ENCODE measurements around the gene SLC26A11.
"Not testable (repeated sequence)": the region's sequence is repeated elsewhere in the genome, so short reads cannot be mapped to it uniquely, and the experiment has no call there.

The SLC26A11 gene

GRCh38 chr17:80196652-80197051 is 23.6 kb upstream of the SLC26A11 start:
- no peak for FAIRE-seq

- FAIRE-seq, result no peak
These were observed 22.0 kb upstream of the SLC26A11 start for GRCh38 chr17:80198144-80198661.

GRCh38 chr17:80199295-80199694 is 20.9 kb upstream of the SLC26A11 start:
- FAIRE-seq, result not testable (repeated sequence)

- no peak for FAIRE-seq
These were observed 18.8 kb upstream of the SLC26A11 start for GRCh38 chr17:80201446-80201845.

GRCh38 chr17:80202197-80202596 is 18.0 kb upstream of the SLC26A11 start:
- FAIRE-seq, result no peak

GRCh38 chr17:80203471-80203963 is 16.7 kb upstream of the SLC26A11 start:
- no peak for FAIRE-seq

GRCh38 chr17:80204626-80205468 is 15.4 kb upstream of the SLC26A11 start:
- no peak for FAIRE-seq

- FAIRE-seq, result no peak
These were observed 14.4 kb upstream of the SLC26A11 start for GRCh38 chr17:80205811-80206210.

- FAIRE-seq, result no peak
These were observed 12.2 kb upstream of the SLC26A11 start for GRCh38 chr17:80208050-80208449.

- FAIRE-seq, result no peak
These were observed 10.5 kb upstream of the SLC26A11 start for GRCh38 chr17:80209765-80210164.

GRCh38 chr17:80210348-80211108 is 9.7 kb upstream of the SLC26A11 start:
- FAIRE-seq, result no peak

GRCh38 chr17:80212109-80212508 is 8.1 kb upstream of the SLC26A11 start:
- FAIRE-seq, result no peak

- no peak for FAIRE-seq
These were observed 7.7 kb upstream of the SLC26A11 start for GRCh38 chr17:80212511-80212910.

GRCh38 chr17:80212962-80213642 is 7.1 kb upstream of the SLC26A11 start:
- no peak for FAIRE-seq

GRCh38 chr17:80213643-80213975 is 6.6 kb upstream of the SLC26A11 start:
- FAIRE-seq, result no peak

GRCh38 chr17:80214012-80214877 is 6.0 kb upstream of the SLC26A11 start:
- no peak for FAIRE-seq

- no peak for FAIRE-seq
These were observed 5.4 kb upstream of the SLC26A11 start for GRCh38 chr17:80214878-80215210.

GRCh38 chr17:80216473-80217456 is 3.5 kb upstream of the SLC26A11 start:
- FAIRE-seq, result no peak

GRCh38 chr17:80217703-80218362 is 2.4 kb upstream of the SLC26A11 start:
- FAIRE-seq, result no peak

GRCh38 chr17:80218391-80218790 is 1.8 kb upstream of the SLC26A11 start:
- FAIRE-seq, result no peak

Data from colon (tissue), 2 donors.